Stimulated activated naive CD8-positive, alpha-beta T cell treated with anti-CD3 and anti-CD28 coated beads, Interleukin-15, Interleukin-2, amounts not matched to agents 100 ng/mL and 50 ng/mL, for 24 hours (primary cell): Measurements from ENCODE around the gene CEP78.
A peak's percentile ranks its signal among the peaks of the same experiment; 100 is the strongest.

Experiments
- H3K27ac Mint-ChIP-seq: one replicate; pipeline ENCODE4 v1.8.0; 2021; ENCODE audit warnings: mild to moderate bottlenecking, mixed read lengths
- H3K27me3 Mint-ChIP-seq: one replicate; pipeline ENCODE4 v1.8.0; 2021; ENCODE audit warnings: mixed read lengths
- H3K36me3 Mint-ChIP-seq: one replicate; pipeline ENCODE4 v1.8.0; 2021; ENCODE audit warnings: low read depth, mixed read lengths
- H3K4me1 Mint-ChIP-seq: one replicate; pipeline ENCODE4 v1.8.0; 2021; ENCODE audit warnings: low read depth, mixed read lengths
- H3K4me3 Mint-ChIP-seq: one replicate; pipeline ENCODE4 v1.8.0; 2021; ENCODE audit warnings: mild to moderate bottlenecking, mixed read lengths
- H3K9me3 Mint-ChIP-seq: one replicate; pipeline ENCODE4 v1.8.0; 2021; ENCODE audit warnings: mixed read lengths

CEP78 gene

GRCh38 chr9:78289474-78289873 is 53.6 kb downstream of the CEP78 start:
- no peak overlapping the region for H3K27ac Mint-ChIP-seq
- H3K4me3 Mint-ChIP-seq, result no peak overlapping the region
- no peaks in the 10 kb centered on the region for H3K36me3 Mint-ChIP-seq
- no peaks in the 10 kb centered on the region for H3K9me3 Mint-ChIP-seq
- H3K4me1 Mint-ChIP-seq, result peaks cover 14% of the 10 kb centered on the region
- peaks cover 6% of the 10 kb centered on the region for H3K27me3 Mint-ChIP-seq

- H3K9me3 Mint-ChIP-seq, result no peaks in the 10 kb centered on the region
- H3K4me1 Mint-ChIP-seq, result peaks cover 24% of the 10 kb centered on the region
- no peak overlapping the region for H3K27ac Mint-ChIP-seq
- no peaks in the 10 kb centered on the region for H3K27me3 Mint-ChIP-seq
- no peak overlapping the region for H3K4me3 Mint-ChIP-seq
- H3K36me3 Mint-ChIP-seq, result no peaks in the 10 kb centered on the region
Observed at GRCh38 chr9:78291240-78291925, 55.5 kb downstream of the CEP78 start.

- Mint-ChIP-seq H3K4me1 (peaks cover 28% of the 10 kb centered on the region), H3K36me3 (no peaks in the 10 kb centered on the region), H3K27me3 (no peaks in the 10 kb centered on the region), H3K9me3 (no peaks in the 10 kb centered on the region), H3K27ac (no peak overlapping the region), H3K4me3 (no peak overlapping the region)
Observed at GRCh38 chr9:78292026-78292425, 56.2 kb downstream of the CEP78 start.

- Mint-ChIP-seq H3K4me1 (peaks cover 32% of the 10 kb centered on the region), H3K27me3 (no peaks in the 10 kb centered on the region), H3K27ac (peak overlapping the region; percentile 40), H3K9me3 (no peaks in the 10 kb centered on the region), H3K4me3 (peak overlapping the region; percentile 50), H3K36me3 (no peaks in the 10 kb centered on the region)
Observed at GRCh38 chr9:78292716-78293497, 57.0 kb downstream of the CEP78 start.

- Mint-ChIP-seq H3K27ac (no peak overlapping the region), H3K36me3 (peaks cover 8% of the 10 kb centered on the region), H3K9me3 (no peaks in the 10 kb centered on the region), H3K27me3 (no peaks in the 10 kb centered on the region), H3K4me3 (no peak overlapping the region), H3K4me1 (peaks cover 43% of the 10 kb centered on the region)
Observed at GRCh38 chr9:78294290-78295176, 58.7 kb downstream of the CEP78 start.

GRCh38 chr9:78295177-78295575 is 59.3 kb downstream of the CEP78 start:
- no peaks in the 10 kb centered on the region for H3K27me3 Mint-ChIP-seq
- H3K36me3 Mint-ChIP-seq, result peaks cover 12% of the 10 kb centered on the region
- H3K9me3 Mint-ChIP-seq, result no peaks in the 10 kb centered on the region
- no peak overlapping the region for H3K27ac Mint-ChIP-seq
- H3K4me3 Mint-ChIP-seq, result no peak overlapping the region
- H3K4me1 Mint-ChIP-seq, result peaks cover 47% of the 10 kb centered on the region

GRCh38 chr9:78295731-78296130 is 59.9 kb downstream of the CEP78 start:
- peak overlapping the region; percentile 93 for H3K27ac Mint-ChIP-seq
- no peaks in the 10 kb centered on the region for H3K9me3 Mint-ChIP-seq
- H3K4me3 Mint-ChIP-seq, result peak overlapping the region; percentile 91
- peaks cover 47% of the 10 kb centered on the region for H3K4me1 Mint-ChIP-seq
- H3K27me3 Mint-ChIP-seq, result no peaks in the 10 kb centered on the region
- H3K36me3 Mint-ChIP-seq, result peaks cover 15% of the 10 kb centered on the region

GRCh38 chr9:78296201-78296892 is 60.5 kb downstream of the CEP78 start:
- Mint-ChIP-seq H3K9me3 (no peaks in the 10 kb centered on the region), H3K27ac (peak overlapping the region; percentile 93), H3K27me3 (no peaks in the 10 kb centered on the region), H3K4me1 (peaks cover 47% of the 10 kb centered on the region), H3K36me3 (peaks cover 21% of the 10 kb centered on the region), H3K4me3 (peak overlapping the region; percentile 91)

- peaks cover 28% of the 10 kb centered on the region for H3K36me3 Mint-ChIP-seq
- H3K4me3 Mint-ChIP-seq, result peak within 1 kb of the TSS; percentile 91
- no peaks in the 10 kb centered on the region for H3K9me3 Mint-ChIP-seq
- H3K27me3 Mint-ChIP-seq, result no peaks in the 10 kb centered on the region
- peak within 1 kb of the TSS; percentile 93 for H3K27ac Mint-ChIP-seq
- peaks cover 47% of the 10 kb centered on the region for H3K4me1 Mint-ChIP-seq
Observed at GRCh38 chr9:78296893-78297671, 61.2 kb downstream of the CEP78 start, which contains the start of gene PSAT1. Gene PSAT1, plus strand, starts transcription at chr9:78297125. Its CDS starts 86 bp downstream, at chr9:78297211.

- peak overlapping the region; percentile 89 for H3K27ac Mint-ChIP-seq
- H3K9me3 Mint-ChIP-seq, result no peaks in the 10 kb centered on the region
- H3K4me3 Mint-ChIP-seq, result peak overlapping the region; percentile 91
- H3K4me1 Mint-ChIP-seq, result peaks cover 44% of the 10 kb centered on the region
- no peaks in the 10 kb centered on the region for H3K27me3 Mint-ChIP-seq
- peaks cover 30% of the 10 kb centered on the region for H3K36me3 Mint-ChIP-seq
Observed at GRCh38 chr9:78297672-78297961, 61.7 kb downstream of the CEP78 start.

GRCh38 chr9:78298046-78298765 is 62.3 kb downstream of the CEP78 start:
- Mint-ChIP-seq H3K4me1 (peaks cover 38% of the 10 kb centered on the region), H3K27ac (peak overlapping the region; percentile 89), H3K4me3 (peak overlapping the region; percentile 91), H3K27me3 (no peaks in the 10 kb centered on the region), H3K9me3 (no peaks in the 10 kb centered on the region), H3K36me3 (peaks cover 33% of the 10 kb centered on the region)

GRCh38 chr9:78300209-78300608 is 64.3 kb downstream of the CEP78 start:
- no peak overlapping the region for H3K27ac Mint-ChIP-seq

GRCh38 chr9:78301466-78301865 is 65.6 kb downstream of the CEP78 start:
- Mint-ChIP-seq H3K4me3 (no peak overlapping the region), H3K27me3 (no peaks in the 10 kb centered on the region), H3K36me3 (peaks cover 61% of the 10 kb centered on the region), H3K4me1 (peaks cover 22% of the 10 kb centered on the region), H3K27ac (no peak overlapping the region), H3K9me3 (no peaks in the 10 kb centered on the region)

More at GRCh38 chr9:78300209-78300608, 64.3 kb downstream of the CEP78 start:
- H3K27me3 Mint-ChIP-seq, result no peaks in the 10 kb centered on the region
- peaks cover 32% of the 10 kb centered on the region for H3K4me1 Mint-ChIP-seq
- H3K36me3 Mint-ChIP-seq, result peaks cover 50% of the 10 kb centered on the region
- no peak overlapping the region for H3K4me3 Mint-ChIP-seq
- no peaks in the 10 kb centered on the region for H3K9me3 Mint-ChIP-seq
